ENCODE data around the gene CLPTM1. TPM values are rescaled to one million over a fixed set of nuclear protein-coding genes. Genes with fewer than 3 reads are reported as not detected.
"Not testable (repeated sequence)": the region's sequence is repeated elsewhere in the genome, so short reads cannot be mapped to it uniquely, and the experiment has no call there.

Gene CLPTM1
- total RNA-seq, 1 experiment from 2014 or later: 102 TPM

GRCh38 chr19:44969437-44969836, 14.3 kb downstream of the CLPTM1 start:
- TF ChIP-seq POLR2A (IDR thresholded peaks at IDR 0.05; ENCODE audit: borderline replicate concordance, extremely low read depth, insufficient read depth, insufficient read length): no peak
- no peak for TF ChIP-seq CTCF (IDR thresholded peaks at IDR 0.05 in 2 of 3, conservative IDR thresholded peaks at IDR 0.05 in 1 of 3; ENCODE audit: borderline replicate concordance in 1 of 3, insufficient read depth in 1 of 3, low read depth in 2 of 3, low read length in 2 of 3)
- no peak for TF ChIP-seq ZFX (IDR thresholded peaks at IDR 0.05)
- H4K20me1 ChIP-seq (ENCODE audit: insufficient read depth): no peaks in the 10 kb centered on the region
- DNase-seq (ENCODE audit: low read depth, low spot score) (no peak), ATAC-seq (no peak)
- ChIA-PET CTCF (no interaction called here), POLR2A (no interaction called here), RAD21 (ENCODE audit: low non-redundant PET in 1 of 2, low total read pairs in 2 of 2, uncharacterized antibody in 2 of 2, unreplicated experiment in 2 of 2) (no interaction called here)
- BruUV-seq (replicated peaks): no TSS peak
- H3K4me2 ChIP-seq (ENCODE audit: low read length): no peak overlapping the region
- no peaks in the 10 kb centered on the region for H3K4me1 ChIP-seq (ENCODE audit: control insufficient read depth in 1 of 2, insufficient read depth in 2 of 2, low read length in 2 of 2)
- H3K36me3 ChIP-seq (ENCODE audit: control insufficient read depth in 1 of 2, insufficient read depth in 2 of 2, low read length in 2 of 2): peaks cover 15 to 26% of the 10 kb centered on the region in 2 experiments; a peak in 3 of 4 replicates
- H3K79me2 ChIP-seq (ENCODE audit: insufficient read depth, low read length): 0 out of 2 replicates have a peak, but pooled peaks cover 7% of the 10 kb centered on the region
- H3K4me3 ChIP-seq (replicated peaks in 1 of 2; ENCODE audit: low read depth in 1 of 2, low read length in 2 of 2): no peak overlapping the region
- no peaks in the 10 kb centered on the region for H3K27me3 ChIP-seq (ENCODE audit: insufficient read depth, low read length)
- no peaks in the 10 kb centered on the region for H3K9me2 ChIP-seq (ENCODE audit: insufficient read depth)
- H3K27ac ChIP-seq (ENCODE audit: low read depth, low read length): no peak overlapping the region
- H3K9me3 ChIP-seq (ENCODE audit: control insufficient read depth in 1 of 2, insufficient read depth in 1 of 2, low read depth in 1 of 2, low read length in 2 of 2): no peaks in the 10 kb centered on the region
- no peak overlapping the region for H2AFZ ChIP-seq (ENCODE audit: low read depth, low read length, poor library complexity, severe bottlenecking)
- no peak overlapping the region for H3K9ac ChIP-seq (ENCODE audit: low read length)
- intact Hi-C loops (cut with micrococcal nuclease): no loop called here

- POLR2A ChIA-PET; H3K4me2 ChIP-seq (ENCODE audit: low read length); H3K9me2 ChIP-seq (ENCODE audit: insufficient read depth); H3K4me3 ChIP-seq (replicated peaks in 1 of 2; ENCODE audit: low read depth in 1 of 2, low read length in 2 of 2); H3K27me3 ChIP-seq (ENCODE audit: insufficient read depth, low read length); DNase-seq (ENCODE audit: low read depth, low spot score); H3K79me2 ChIP-seq (ENCODE audit: insufficient read depth, low read length); H3K9ac ChIP-seq (ENCODE audit: low read length); H3K9me3 ChIP-seq (ENCODE audit: control insufficient read depth in 1 of 2, insufficient read depth in 1 of 2, low read depth in 1 of 2, low read length in 2 of 2); ATAC-seq; intact Hi-C loops (cut with micrococcal nuclease); H3K4me1 ChIP-seq (ENCODE audit: control insufficient read depth in 1 of 2, insufficient read depth in 2 of 2, low read length in 2 of 2); H2AFZ ChIP-seq (ENCODE audit: low read depth, low read length, poor library complexity, severe bottlenecking); BruUV-seq (replicated peaks); H4K20me1 ChIP-seq (ENCODE audit: insufficient read depth); CTCF ChIA-PET; H3K27ac ChIP-seq (ENCODE audit: low read depth, low read length): not testable (repeated sequence)
- RAD21 ChIA-PET (ENCODE audit: low non-redundant PET in 1 of 2, low total read pairs in 2 of 2, uncharacterized antibody in 2 of 2, unreplicated experiment in 2 of 2): interaction anchor here in 1 of 2 experiments (0.7 kb wide), 1 partner anchor 181 kb away, joined by 3 read pairs; no protein-coding TSS in a partner anchor
- peaks cover 26 to 31% of the 10 kb centered on the region in 2 experiments; a peak in 3 of 4 replicates for H3K36me3 ChIP-seq (ENCODE audit: control insufficient read depth in 1 of 2, insufficient read depth in 2 of 2, low read length in 2 of 2)
These were observed 16.3 kb downstream of the CLPTM1 start for GRCh38 chr19:44971451-44971850.
